Fibroblast of skin of scalp (primary cell): Measurements from ENCODE around the gene MPP2.
"Not testable (repeated sequence)": the region's sequence is repeated elsewhere in the genome, so short reads cannot be mapped to it uniquely, and the experiment has no call there.

Experiments
- DNase-seq: peaks from one replicate; pipeline ENCODE4 v3.0.0-alpha.2; 2013

MPP2 gene

GRCh38 chr17:43927929-43928328 lies 20.6 kb upstream of the MPP2 start:
- not testable (repeated sequence) for DNase-seq

- no peak for DNase-seq
These were observed 19.9 kb upstream of the MPP2 start for GRCh38 chr17:43927060-43927864.

- DNase-seq = no peak
These were observed 17.2 kb upstream of the MPP2 start for GRCh38 chr17:43924558-43924957.

- no peak for DNase-seq
These were observed 13.3 kb upstream of the MPP2 start for GRCh38 chr17:43920500-43921095.

DNA sequence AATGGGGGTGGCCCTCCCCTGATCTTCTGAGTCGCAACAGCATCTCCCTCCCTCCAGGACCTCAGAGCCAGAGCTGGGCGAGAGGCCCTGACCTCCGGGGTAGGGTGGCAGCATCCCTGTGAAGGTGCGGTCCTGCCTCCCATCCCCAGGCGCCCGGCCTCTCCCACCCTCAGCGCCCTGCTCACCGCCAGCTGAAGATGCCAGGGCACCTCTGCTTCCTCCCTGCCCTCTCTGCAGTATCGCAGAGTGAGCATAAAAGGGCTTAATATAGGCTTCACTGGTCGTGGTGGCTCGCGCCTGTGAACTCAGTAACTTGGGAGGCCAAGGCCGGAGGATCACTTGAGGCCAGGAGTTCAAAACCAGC lies 10.7 kb upstream of the MPP2 start:
- DNase-seq = no peak

DNA sequence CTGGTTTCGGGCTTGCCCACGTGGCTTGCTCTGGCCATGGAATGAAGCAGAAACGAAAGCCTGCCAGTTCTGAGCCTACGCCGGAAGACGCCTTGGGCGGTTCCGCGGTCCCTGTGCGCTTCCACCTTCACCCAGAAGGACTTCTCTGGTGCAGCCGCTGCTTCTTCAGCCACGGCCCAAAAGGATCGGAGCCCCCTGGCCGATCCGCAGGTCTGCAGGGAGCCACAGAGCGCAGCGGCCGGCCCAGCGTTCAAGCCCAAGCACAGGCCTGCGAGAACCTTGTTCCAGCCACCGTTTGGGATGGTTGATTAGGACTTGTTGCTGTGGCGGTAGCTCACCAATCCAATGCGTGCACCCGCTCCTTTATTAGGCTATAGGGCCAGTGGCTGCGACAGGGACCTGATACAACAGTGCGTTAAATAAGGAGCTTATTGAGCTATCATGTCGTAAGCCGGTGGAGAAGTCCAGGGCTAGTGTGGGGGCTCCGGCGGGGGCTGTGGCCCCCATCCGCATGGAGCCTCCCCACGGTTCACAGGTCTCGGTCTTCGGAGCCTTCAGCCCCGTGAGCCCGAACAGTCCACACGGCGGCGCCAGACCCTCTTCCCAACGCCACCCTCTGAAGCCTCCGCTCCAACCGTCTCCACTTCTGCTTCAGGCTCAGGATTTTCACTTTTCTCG lies 10.2 kb upstream of the MPP2 start:
- DNase-seq = peak; percentile 19

GRCh38 chr17:43917016-43917347 lies 9.6 kb upstream of the MPP2 start:
- no peak for DNase-seq

- DNase-seq = no peak
These were observed 9.0 kb upstream of the MPP2 start for GRCh38 chr17:43916385-43916784.

DNA sequence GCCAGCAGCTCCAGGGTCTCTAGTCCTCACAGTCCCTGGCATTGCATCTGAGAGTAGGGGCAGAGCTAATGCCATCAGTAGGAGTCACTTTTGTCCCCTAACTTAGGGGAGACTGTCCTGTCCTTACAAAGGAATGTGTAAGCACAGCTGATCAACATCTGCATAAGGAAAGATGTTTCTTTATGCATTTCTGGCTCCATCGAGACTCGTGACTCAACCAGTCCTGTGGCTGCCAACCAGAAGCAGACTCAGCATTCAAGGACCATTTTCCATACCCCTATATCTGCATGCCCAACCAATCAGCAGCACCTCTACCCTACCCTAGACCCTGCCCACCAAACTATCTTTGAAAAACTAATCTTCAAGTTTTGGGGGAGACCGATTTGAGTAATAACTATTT lies 8.2 kb upstream of the MPP2 start:
- DNase-seq = peak; percentile 13

DNA sequence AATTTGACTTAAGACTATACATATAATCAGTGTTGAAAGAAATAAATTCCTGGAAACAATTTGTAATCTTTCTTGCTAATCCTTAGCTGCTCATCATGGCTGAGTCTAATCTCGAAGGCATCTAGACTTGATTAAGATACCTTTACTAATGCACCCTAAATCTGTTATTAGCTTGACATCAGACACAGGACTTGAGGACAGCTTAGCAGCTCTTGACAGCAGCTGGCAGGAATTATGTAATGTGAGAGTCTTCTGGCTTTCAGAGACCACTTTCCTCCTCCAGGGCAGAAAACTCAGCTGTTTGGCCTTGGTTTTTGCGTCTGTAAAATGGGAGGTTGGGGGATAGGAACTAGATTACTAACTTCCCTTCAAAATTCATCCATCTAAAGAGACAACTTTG lies 7.1 kb upstream of the MPP2 start:
- DNase-seq = no peak

DNA sequence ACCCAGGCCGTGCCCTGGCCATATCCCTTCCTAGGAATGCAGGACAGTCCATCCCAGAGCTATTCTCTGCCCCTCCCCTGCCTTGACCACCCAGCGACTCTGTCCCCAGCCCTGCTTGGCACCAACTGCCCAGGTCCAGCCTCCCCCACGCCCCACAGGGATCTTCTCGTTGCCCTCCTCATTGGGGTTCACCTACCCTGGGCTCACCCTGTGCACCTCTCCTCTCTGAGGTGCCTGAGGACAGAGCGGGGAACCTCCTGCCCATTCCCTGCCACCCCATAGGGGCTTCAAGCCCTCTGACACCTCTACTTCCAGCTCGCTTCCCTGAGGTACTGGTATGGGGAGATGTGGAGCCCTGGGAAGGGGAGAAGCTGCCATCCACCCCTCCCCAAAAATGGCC lies 6.2 kb upstream of the MPP2 start:
- no peak for DNase-seq

DNA sequence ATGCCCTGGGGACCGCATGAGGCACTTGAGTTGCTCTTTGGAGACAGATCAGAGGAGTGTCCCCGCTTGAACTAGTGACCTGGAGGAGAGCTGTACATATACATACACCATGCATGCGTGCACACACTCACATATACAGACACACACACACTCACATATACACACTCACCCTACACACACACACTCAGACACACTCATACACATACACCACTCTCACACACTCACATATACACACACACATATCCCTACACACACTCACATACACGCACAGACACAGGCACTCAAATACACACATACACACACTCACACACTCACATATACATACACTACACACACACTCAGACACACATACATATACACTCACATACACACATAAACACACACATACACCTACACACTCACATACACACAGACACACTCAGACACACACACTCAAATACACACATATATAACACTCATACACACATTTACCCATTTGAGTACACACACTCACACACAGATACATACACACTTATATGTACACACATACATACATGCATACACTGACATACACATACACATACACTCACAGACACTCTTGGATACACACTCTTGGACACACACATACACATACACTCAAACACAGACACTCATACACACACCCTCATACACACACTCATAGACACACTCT lies 5.4 kb upstream of the MPP2 start:
- no peak for DNase-seq

- DNase-seq = no peak
These were observed 4.6 kb upstream of the MPP2 start for GRCh38 chr17:43911904-43912303.

GRCh38 chr17:43909537-43910231 lies 2.3 kb upstream of the MPP2 start:
- DNase-seq = no peak

DNA sequence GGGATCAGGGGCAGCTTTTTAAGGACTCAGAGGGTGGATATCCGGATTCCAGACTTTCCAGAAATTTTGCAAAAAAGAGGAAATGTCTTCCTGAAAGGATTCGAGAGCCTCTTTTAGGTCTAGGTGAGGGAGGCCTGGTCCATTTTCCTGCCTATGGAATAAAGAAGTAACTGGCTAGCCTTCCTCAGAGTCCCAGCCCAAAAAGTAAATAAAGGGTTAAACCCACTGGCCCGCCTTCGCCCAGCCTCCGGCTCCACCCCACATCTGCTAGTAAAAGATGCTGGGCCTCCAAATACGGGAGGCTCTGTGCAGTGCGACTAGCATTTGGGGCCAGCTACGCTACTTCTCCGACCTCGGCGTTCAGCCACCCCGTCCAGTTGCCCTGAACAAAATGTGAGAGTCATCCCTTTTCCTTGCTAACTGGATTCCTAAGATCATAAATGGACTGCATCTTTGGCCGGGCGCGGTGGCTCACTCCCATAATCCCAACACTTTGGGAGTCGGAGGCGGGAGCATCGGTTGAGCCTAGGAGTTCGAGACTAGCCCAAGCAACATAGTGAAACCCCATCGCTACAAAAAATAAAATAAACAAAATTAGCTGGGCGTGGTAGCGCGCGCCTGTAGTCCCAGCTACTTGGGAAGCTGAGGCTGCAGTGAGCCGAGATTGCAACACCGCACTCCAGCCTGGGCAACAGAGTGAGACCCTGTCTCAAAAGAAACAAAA lies 824 bp upstream of the MPP2 start:
- DNase-seq = peak; percentile 78

GRCh38 chr17:43906951-43907424 lies 348 bp downstream of the MPP2 start:
- DNase-seq = no peak

GRCh38 chr17:43905985-43906852 lies 1.1 kb downstream of the MPP2 start:
- peak; percentile 77 for DNase-seq

DNA sequence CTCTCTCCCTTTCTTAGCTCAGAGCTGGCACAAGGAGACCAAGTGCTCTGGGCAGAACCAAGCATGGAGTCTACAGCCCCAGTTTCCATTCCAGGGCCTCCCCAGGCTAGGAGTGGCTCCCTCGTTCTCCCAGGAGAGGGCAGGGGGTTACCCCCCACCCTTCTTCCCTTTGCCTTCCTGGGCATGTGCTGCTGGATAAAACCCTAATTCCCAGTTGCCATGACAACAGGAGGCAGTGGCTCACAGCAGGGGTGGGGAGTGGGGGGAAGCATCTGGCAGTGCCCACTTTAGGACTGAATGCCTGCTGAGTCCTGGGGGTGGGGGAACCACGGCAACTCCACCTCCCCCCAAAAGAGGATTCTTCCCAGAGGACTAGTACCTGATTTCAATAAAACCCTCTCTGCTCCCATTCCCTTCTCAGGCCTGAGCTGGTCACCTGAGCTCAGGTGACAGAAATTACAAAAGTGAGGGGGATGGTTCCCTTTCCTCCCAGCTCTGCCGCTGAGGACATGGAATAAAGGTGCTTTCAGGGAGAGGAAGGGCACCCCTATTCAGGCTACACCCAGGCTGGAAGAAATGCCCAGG lies 1.8 kb downstream of the MPP2 start:
- no peak for DNase-seq

GRCh38 chr17:43901861-43902589 lies 5.3 kb downstream of the MPP2 start:
- DNase-seq = no peak
